ENCODE measurements around the gene TNK2.
"Not testable (repeated sequence)": the region's sequence is repeated elsewhere in the genome, so short reads cannot be mapped to it uniquely, and the experiment has no call there.

GRCh38 chr3:195940806-195941205, 32.5 kb upstream of the TNK2 start:
- TF ChIP-seq CTCF (IDR thresholded peaks at IDR 0.05); EZH2 (IDR thresholded peaks at IDR 0.05; ENCODE audit: borderline replicate concordance, insufficient read depth, low read depth, low read length, poor library complexity, severe bottlenecking): not testable (repeated sequence)
